IMR-90 (cell line): ENCODE results near the gene ALOX15B. TPM values are rescaled to one million over a fixed set of nuclear protein-coding genes. Genes with fewer than 3 reads are reported as not detected.

Experiments used
- ATAC-seq: fragments of 200-7000 bp; cut with Tn5 transposase; 2 replicates; pipeline ENCODE4 v1.9.1; 2020; ENCODE audit warnings: low read depth, mild to moderate bottlenecking, moderate library complexity
- BruUV-seq: library from RNA; stranded (reverse); fragments of 400-500 nt; replicated peaks from 2 replicates; lab custom pipeline; 2021; lab: Mats Ljungman, UMichigan
- CTCF ChIA-PET: fragments of 300-600 bp; formaldehyde crosslinking; extraction: SDS; loops from one replicate; lab custom pipeline; 2021; ENCODE audit warnings: antibody characterized with exemption; lab: Yijun Ruan, JAX
- POLR2A ChIA-PET: fragments of 300-600 bp; sonication (Branson Sonifier 250); formaldehyde crosslinking; loops from one replicate; lab custom pipeline; 2022; ENCODE audit warnings: antibody characterized with exemption; ENCODE audit not compliant: unreplicated experiment; lab: Charles Lee
- DNase-seq: peaks from one replicate; pipeline ENCODE4 v3.0.0; 2013
- H2AFZ ChIP-seq: replicated peaks from 2 replicates; pipeline ENCODE3; 2013; ENCODE audit warnings: low read length, mild to moderate bottlenecking; ENCODE audit not compliant: poor library complexity
- H2AK5ac ChIP-seq: 2 replicates; pipeline ENCODE4 v1.6.1; 2013; ENCODE audit warnings: low read depth, low read length, inconsistent platforms
- H2AK9ac ChIP-seq: replicated peaks from 2 replicates; pipeline ENCODE3; 2013; ENCODE audit warnings: mild to moderate bottlenecking, low read depth, low read length, moderate library complexity; ENCODE audit not compliant: poor library complexity
- H2BK120ac ChIP-seq: 2 replicates; pipeline ENCODE4 v1.6.1; 2013; ENCODE audit warnings: low read depth, low read length, inconsistent platforms
- H2BK15ac ChIP-seq: 3 replicates; pipeline ENCODE4 v1.6.1; 2013; ENCODE audit warnings: low read depth, low read length, inconsistent platforms
- H2BK20ac ChIP-seq: 2 replicates; pipeline ENCODE4 v1.6.1; 2013; ENCODE audit warnings: low read depth, mild to moderate bottlenecking, inconsistent platforms, low read length, moderate library complexity
- H2BK5ac ChIP-seq: 2 replicates; pipeline ENCODE4 v1.6.1; 2013; ENCODE audit warnings: mild to moderate bottlenecking, low read depth, low read length, inconsistent platforms; ENCODE audit not compliant: poor library complexity, severe bottlenecking
- H3K14ac ChIP-seq: replicated peaks from 2 replicates; pipeline ENCODE4 v1.6.1; 2013; ENCODE audit warnings: low read depth, low read length, inconsistent platforms
- H3K18ac ChIP-seq: 2 replicates; pipeline ENCODE4 v1.6.1; 2013; ENCODE audit warnings: low read depth, low read length, control low read depth
- H3K23ac ChIP-seq: 2 replicates; pipeline ENCODE4 v1.6.1; 2013; ENCODE audit warnings: low read depth, low read length, inconsistent platforms
- H3K27ac ChIP-seq: 2 replicates; pipeline ENCODE4 v1.5.1; 2013; ENCODE audit warnings: mild to moderate bottlenecking, control low read depth, low read length; ENCODE audit not compliant: insufficient read depth
- H3K27me3 ChIP-seq: 2 replicates; pipeline ENCODE4 v1.6.1; 2013; ENCODE audit warnings: low read length; ENCODE audit not compliant: control insufficient read depth, insufficient read depth
- H3K36me3 ChIP-seq: 2 replicates; pipeline ENCODE4 v1.6.1; 2013; ENCODE audit warnings: low read length, mixed read lengths; ENCODE audit not compliant: control insufficient read depth, insufficient read depth
- H3K4ac ChIP-seq: 2 replicates; pipeline ENCODE4 v1.6.1; 2013; ENCODE audit warnings: low read depth, low read length, inconsistent platforms
- H3K4me1 ChIP-seq: 2 replicates; pipeline ENCODE4 v1.6.1; 2013; ENCODE audit warnings: low read length, mixed read lengths; ENCODE audit not compliant: control insufficient read depth, insufficient read depth
- H3K4me2 ChIP-seq: 2 replicates; pipeline ENCODE4 v1.6.1; 2013; ENCODE audit warnings: low read depth, mild to moderate bottlenecking, control low read depth, low read length, moderate library complexity
- H3K4me3 ChIP-seq: 2 replicates; pipeline ENCODE4 v1.5.1; 2013; ENCODE audit warnings: low read depth, mild to moderate bottlenecking, control low read depth, low read length, moderate library complexity; ENCODE audit not compliant: insufficient read depth
- H3K56ac ChIP-seq: 2 replicates; pipeline ENCODE4 v1.6.1; 2013; ENCODE audit warnings: low read length, inconsistent platforms; ENCODE audit not compliant: insufficient read depth; ENCODE audit errors: extremely low read depth
- H3K79me1 ChIP-seq, 2 experiments: 2 replicates each; pipeline ENCODE4 v1.6.1; 2013; ENCODE audit warnings: low read length in 2 of 2, inconsistent platforms in 1 of 2, low read depth in 1 of 2
- H3K9ac ChIP-seq: 2 replicates; pipeline ENCODE4 v1.6.1; 2013; ENCODE audit warnings: low read depth, low read length, control low read depth
- H3K9me1 ChIP-seq: 2 replicates; pipeline ENCODE4 v1.6.1; 2013; ENCODE audit warnings: low read length, inconsistent platforms; ENCODE audit not compliant: insufficient read depth
- H3K9me3 ChIP-seq: 2 replicates; pipeline ENCODE4 v1.6.1; 2013; ENCODE audit warnings: low read length; ENCODE audit not compliant: control insufficient read depth, insufficient read depth
- H4K20me1 ChIP-seq: 2 replicates; pipeline ENCODE4 v1.6.1; 2013; ENCODE audit warnings: low read length, inconsistent platforms; ENCODE audit not compliant: insufficient read depth
- H4K5ac ChIP-seq: 2 replicates; pipeline ENCODE4 v1.6.1; 2013; ENCODE audit warnings: mild to moderate bottlenecking, low read depth, low read length, control low read depth
- H4K8ac ChIP-seq, 2 experiments: 2 replicates each; pipeline ENCODE4 v1.6.1; 2013; ENCODE audit warnings: low read depth in 2 of 2, low read length in 2 of 2, control low read depth in 1 of 2, inconsistent platforms in 1 of 2
- H4K91ac ChIP-seq: 2 replicates; pipeline ENCODE4 v1.6.1; 2013; ENCODE audit warnings: low read depth, low read length, inconsistent platforms; ENCODE audit not compliant: insufficient read depth
- BHLHE40 ChIP-seq: fragments of 150-350 bp; IDR thresholded peaks from 2 replicates; pipeline ENCODE4 v1.6.1; 2016; ENCODE audit warnings: mild to moderate bottlenecking, low read depth, low read length
- CEBPB ChIP-seq: IDR thresholded peaks from 2 replicates; pipeline ENCODE4 v1.6.1; 2012; ENCODE audit warnings: low read depth, low read length, improper control_type of control experiment
- CHD1 ChIP-seq: IDR thresholded peaks from 2 replicates; pipeline ENCODE4 v1.6.1; 2012; ENCODE audit warnings: low read depth, low read length, improper control_type of control experiment
- ELK1 ChIP-seq: fragments of 150-350 bp; IDR thresholded peaks from 2 replicates; pipeline ENCODE4 v1.6.1; 2016; ENCODE audit warnings: low read depth, mild to moderate bottlenecking, low read length, moderate library complexity, borderline replicate concordance
- MAFK ChIP-seq: IDR thresholded peaks from 2 replicates; pipeline ENCODE4 v1.6.1; 2012; ENCODE audit warnings: low read depth, low read length, improper control_type of control experiment
- NFE2L2 ChIP-seq: fragments of 150-350 bp; IDR thresholded peaks from 2 replicates; pipeline ENCODE4 v1.6.1; 2016; ENCODE audit warnings: low read depth, mild to moderate bottlenecking, low read length
- POLR2A ChIP-seq: IDR thresholded peaks from 2 replicates; pipeline ENCODE4 v1.6.1; 2012; ENCODE audit warnings: mild to moderate bottlenecking, low read depth, low read length
- RAD21 ChIP-seq: IDR thresholded peaks from 2 replicates; pipeline ENCODE4 v1.6.1; 2012; ENCODE audit warnings: low read length, improper control_type of control experiment
- RFX5 ChIP-seq: IDR thresholded peaks from 2 replicates; pipeline ENCODE4 v1.8.0; 2012; ENCODE audit warnings: low read depth, mild to moderate bottlenecking, low read length, moderate library complexity
- WGBS, 2 experiments: methylation state at CpG; one replicate each; pipeline versions ENCODE4 v1.1.5 to v1.1.7; 2013; ENCODE audit warnings: missing lambda C conversion rate in 2 of 2; ENCODE audit not compliant: insufficient read length in 1 of 2; ENCODE audit errors: extremely low coverage in 2 of 2; 5-methylcytosine and 5-hydroxymethylcytosine counted together
- dilution Hi-C: fragments of 300-500 bp; cut with HindIII; formaldehyde crosslinking; loops from one replicate; pipeline ENCODE4 v1.14.3; 2018; ENCODE audit warnings: low sequenced_read_pairs; ENCODE audit not compliant: unreplicated experiment
- in situ Hi-C: fragments of 300-500 bp; cut with MboI; formaldehyde crosslinking; loops from 3 replicates; pipeline ENCODE4 v1.14.3; 2019; ENCODE audit warnings: low sequenced_read_pairs, inconsistent platforms, mixed read lengths
- intact Hi-C: fragments of 100-400 bp; cut with micrococcal nuclease; formaldehyde crosslinking; loops from 2 replicates; pipeline ENCODE4 v1.10.0; 2022
- polyA plus RNA-seq, 3 experiments: library from polyadenylated mRNA; depleted of rRNA; stranded (reverse); fragments of >200 nt; gene quantifications; 2 replicates each; pipeline ENCODE4 v1.2.3, GENCODE V29; 2012; ENCODE audit warnings: low replicate concordance in 1 of 3
- total RNA-seq: library from RNA; depleted of rRNA; stranded (reverse); fragments of >200 nt; gene quantifications from 2 replicates; pipeline ENCODE4 v1.2.3, GENCODE V29; 2012

ALOX15B gene
- total and polyA plus RNA-seq, 2 of the 4 experiments (the other 2 are of a cell fraction), result not detected

GRCh38 chr17:8020776-8021564 is 17.9 kb upstream of the ALOX15B start (continued):
- no peak for TF ChIP-seq CEBPB

GRCh38 chr17:8021565-8022359 is 17.1 kb upstream of the ALOX15B start:
- no peak overlapping the region for H2AK5ac ChIP-seq
- WGBS, 2 experiments, result 80% methylated on average over 6 of the region's 13 CpGs; no CpG with 5 or more reads in 1 of the 2 experiments
- dilution Hi-C loops, result no loop called here
- ChIA-PET POLR2A (no interaction called here), CTCF (interaction anchor here (0.6 to 1.4 kb wide), 2 partner anchors 20 to 32 kb away, joined by 4 to 6 read pairs; no protein-coding TSS in a partner anchor)
- H3K9me3 ChIP-seq, result no peaks in the 10 kb centered on the region
- H4K8ac ChIP-seq, result no peak overlapping the region
- no peak overlapping the region for H3K27ac ChIP-seq
- H3K56ac ChIP-seq, result no peak overlapping the region
- no peaks in the 10 kb centered on the region for H3K4me1 ChIP-seq
- no peaks in the 10 kb centered on the region for H3K9me1 ChIP-seq
- no peak overlapping the region for H2BK5ac ChIP-seq
- no peaks in the 10 kb centered on the region for H3K79me1 ChIP-seq
- H4K5ac ChIP-seq, result no peak overlapping the region
- in situ Hi-C loops, result no loop called here
- H3K23ac ChIP-seq, result no peak overlapping the region
- no peak overlapping the region for H2AK9ac ChIP-seq
- H4K20me1 ChIP-seq, result no peaks in the 10 kb centered on the region
- H3K4me3 ChIP-seq, result no peak overlapping the region
- H3K4me2 ChIP-seq, result no peak overlapping the region
- ATAC-seq, result no peak
- H2AFZ ChIP-seq, result no peak overlapping the region
- no peak overlapping the region for H2BK15ac ChIP-seq
- no peaks in the 10 kb centered on the region for H3K36me3 ChIP-seq
- no peak overlapping the region for H3K14ac ChIP-seq
- intact Hi-C loops, result no loop called here
- no peak for DNase-seq
- no peak overlapping the region for H2BK20ac ChIP-seq
- no peak overlapping the region for H3K18ac ChIP-seq
- no peak overlapping the region for H3K9ac ChIP-seq
- no peak overlapping the region for H4K91ac ChIP-seq
- no peak overlapping the region for H3K4ac ChIP-seq
- no peak overlapping the region for H2BK120ac ChIP-seq
- TF ChIP-seq RFX5 (no peak), ELK1 (no peak), CHD1 (no peak), RAD21 (no peak), POLR2A (no peak), NFE2L2 (no peak), BHLHE40 (no peak), MAFK (no peak)
- no TSS peak for BruUV-seq
- H3K27me3 ChIP-seq, result peaks cover 46% of the 10 kb centered on the region
